ENCODE results near the gene CFAP300. TPM values are rescaled to one million over a fixed set of nuclear protein-coding genes. Genes with fewer than 3 reads are reported as not detected.

The CFAP300 gene
- total RNA-seq, 2 donors from 2014 or later, result 2.9 to 5.2 TPM

GRCh38 chr11:102017026-102017425, 30.2 kb upstream of the CFAP300 start:
- H3K4me1 ChIP-seq (ENCODE audit: control insufficient read depth, insufficient read depth, low read length), result peaks cover 12% of the 10 kb centered on the region
- Mint-ChIP-seq H3K4me1 (peaks cover 8% of the 10 kb centered on the region), H3K9me3 (no peaks in the 10 kb centered on the region), H3K27me3 (ENCODE audit: insufficient read depth) (no peaks in the 10 kb centered on the region), H3K4me3 (no peak overlapping the region), H3K27ac (no peak overlapping the region), H3K36me3 (ENCODE audit: low read depth) (no peaks in the 10 kb centered on the region)
- H3K27ac ChIP-seq (ENCODE audit: low read depth, low read length), result no peak overlapping the region
- no peak for DNase-seq
- no peak for TF ChIP-seq CTCF (conservative IDR thresholded peaks at IDR 0.05)
- no peaks in the 10 kb centered on the region for H3K36me3 ChIP-seq (ENCODE audit: control insufficient read depth, insufficient read depth, low read length)
- H3K9me3 ChIP-seq (ENCODE audit: control insufficient read depth, low read length), result no peaks in the 10 kb centered on the region
- H3K4me3 ChIP-seq (ENCODE audit: low read length), result no peak overlapping the region
- H3K9ac ChIP-seq (ENCODE audit: extremely low read depth, low read length, poor library complexity, severe bottlenecking), result no peak overlapping the region
- 93 to 100% methylated on average over 2 to 3 of the region's 3 CpGs for whole genome bisulfite sequencing, 2 experiments (ENCODE audit: insufficient coverage in 1 of 2, insufficient read length in 1 of 2)
- H3K27me3 ChIP-seq (ENCODE audit: control insufficient read depth, insufficient read depth, low read length, poor library complexity, severe bottlenecking), result no peaks in the 10 kb centered on the region

- H3K4me3 ChIP-seq (ENCODE audit: low read length), result no peak overlapping the region
- H3K9me3 Mint-ChIP-seq, result no peaks in the 10 kb centered on the region
- no peaks in the 10 kb centered on the region for H3K9me3 ChIP-seq (ENCODE audit: control insufficient read depth, low read length)
- no peak overlapping the region for H3K27ac ChIP-seq (ENCODE audit: low read depth, low read length)
- H3K27ac Mint-ChIP-seq, result no peak overlapping the region
- H3K9ac ChIP-seq (ENCODE audit: extremely low read depth, low read length, poor library complexity, severe bottlenecking), result no peak overlapping the region
- no peak for DNase-seq
- H3K27me3 Mint-ChIP-seq (ENCODE audit: insufficient read depth), result no peaks in the 10 kb centered on the region
- WGBS, 2 experiments (ENCODE audit: insufficient coverage in 1 of 2, insufficient read length in 1 of 2), result 92% methylated on average over 4 of the region's 4 CpGs; no CpG with 5 or more reads in 1 of the 2 experiments
- H3K36me3 Mint-ChIP-seq (ENCODE audit: low read depth), result no peaks in the 10 kb centered on the region
- H3K4me1 ChIP-seq (ENCODE audit: control insufficient read depth, insufficient read depth, low read length), result no peaks in the 10 kb centered on the region
- no peaks in the 10 kb centered on the region for H3K27me3 ChIP-seq (ENCODE audit: control insufficient read depth, insufficient read depth, low read length, poor library complexity, severe bottlenecking)
- H3K36me3 ChIP-seq (ENCODE audit: control insufficient read depth, insufficient read depth, low read length), result no peaks in the 10 kb centered on the region
- no peaks in the 10 kb centered on the region for H3K4me1 Mint-ChIP-seq
- no peak for TF ChIP-seq CTCF (conservative IDR thresholded peaks at IDR 0.05)
- H3K4me3 Mint-ChIP-seq, result no peak overlapping the region
Measured at GRCh38 chr11:102026217-102026616, 21.0 kb upstream of the CFAP300 start.

GRCh38 chr11:102026959-102027358, 20.3 kb upstream of the CFAP300 start:
- TF ChIP-seq CTCF (conservative IDR thresholded peaks at IDR 0.05), result no peak
- Histone ChIP-seq H3K27ac (ENCODE audit: low read depth, low read length) (no peak overlapping the region), H3K9me3 (ENCODE audit: control insufficient read depth, low read length) (no peaks in the 10 kb centered on the region), H3K27me3 (ENCODE audit: control insufficient read depth, insufficient read depth, low read length, poor library complexity, severe bottlenecking) (no peaks in the 10 kb centered on the region), H3K4me1 (ENCODE audit: control insufficient read depth, insufficient read depth, low read length) (no peaks in the 10 kb centered on the region), H3K36me3 (ENCODE audit: control insufficient read depth, insufficient read depth, low read length) (no peaks in the 10 kb centered on the region), H3K9ac (ENCODE audit: extremely low read depth, low read length, poor library complexity, severe bottlenecking) (no peak overlapping the region), H3K4me3 (ENCODE audit: low read length) (no peak overlapping the region)
- H3K4me1 Mint-ChIP-seq, result no peaks in the 10 kb centered on the region
- H3K27ac Mint-ChIP-seq, result no peak overlapping the region
- H3K9me3 Mint-ChIP-seq, result no peaks in the 10 kb centered on the region
- no peak overlapping the region for H3K4me3 Mint-ChIP-seq
- 29 to 49% methylated on average over 2 of the region's 2 CpGs for WGBS, 2 experiments (ENCODE audit: insufficient coverage in 1 of 2, insufficient read length in 1 of 2)
- H3K27me3 Mint-ChIP-seq (ENCODE audit: insufficient read depth), result no peaks in the 10 kb centered on the region
- no peak for DNase-seq
- no peaks in the 10 kb centered on the region for H3K36me3 Mint-ChIP-seq (ENCODE audit: low read depth)
